Ovary (tissue), 3 donors: ENCODE data around the gene UST.

ENCODE experiments used
- CTCF ChIP-seq, 3 donors: fragments of 450-650 bp in 2 of 3; fragments of 200-600 bp in 1 of 3; IDR thresholded peaks; one replicate each; pipeline versions ENCODE4 v1.5.1 to v1.8.0; 2016 to 2022; ENCODE audit warnings: antibody characterized with exemption in 3 of 3, mild to moderate bottlenecking in 1 of 3
- EP300 ChIP-seq: sonication (generic); formaldehyde crosslinking; IDR thresholded peaks from one replicate; pipeline ENCODE4 v1.6.1; 2017; ENCODE audit warnings: antibody characterized with exemption
- donor health status: DM: no; HTN: no; CAD: no.

DNA sequence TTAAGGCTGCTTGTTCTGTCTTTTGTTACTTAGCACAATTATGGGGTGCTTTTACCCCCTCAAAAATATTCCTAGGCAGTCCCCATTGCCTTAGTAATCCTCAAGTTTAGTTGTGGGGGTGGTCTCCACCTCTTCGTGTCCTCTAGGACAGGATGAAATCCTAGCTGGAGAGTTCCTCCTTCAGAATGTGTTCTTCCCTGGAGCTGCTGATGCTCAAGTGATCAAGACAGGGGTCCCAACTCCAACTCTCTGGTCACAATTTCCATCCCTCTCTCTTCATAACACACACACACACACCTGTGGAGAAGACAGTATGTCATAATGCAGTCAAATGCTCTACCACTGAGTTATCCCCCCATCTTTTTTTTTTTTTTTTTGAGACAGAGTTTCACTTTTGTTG, 280.7 kb downstream of the UST start:
- no peak for TF ChIP-seq CTCF (IDR thresholded peaks at IDR 0.05)
- TF ChIP-seq EP300 = no peak
